Peyer's patch (tissue), 4 donors: ENCODE data around the gene LHX4. TPM values are rescaled to one million over a fixed set of nuclear protein-coding genes. Genes with fewer than 3 reads are reported as not detected.
A peak's percentile ranks its signal among the peaks of the same experiment; 100 is the strongest.

Experiments
- DNase-seq, 3 donors: peaks; one replicate each; pipeline ENCODE4 v3.0.0-alpha.2; 2017 to 2019
- H3K27ac ChIP-seq, 4 donors: fragments of 200-600 bp; sonication (generic); one replicate each; pipeline ENCODE4 v1.5.1; 2016 to 2019
- H3K27me3 ChIP-seq, 2 donors: fragments of 200-600 bp; sonication (generic); one replicate each; pipeline ENCODE4 v1.5.1; 2019
- H3K36me3 ChIP-seq, 3 donors: fragments of 200-600 bp; sonication (generic); one replicate each; pipeline ENCODE4 v1.5.1; 2016 to 2019
- H3K4me1 ChIP-seq, 4 donors: fragments of 200-600 bp; sonication (generic); one replicate each; pipeline ENCODE4 v1.5.1; 2016 to 2019
- H3K4me3 ChIP-seq, 4 donors: fragments of 200-600 bp; sonication (generic); 1 replicate in 3 of 4; 2 replicates in 1 of 4; pipeline ENCODE4 v1.5.1; 2016 to 2019; ENCODE audit warnings: mild to moderate bottlenecking in 1 of 4
- H3K9me3 ChIP-seq, 4 donors: fragments of 200-600 bp; sonication (generic); one replicate each; pipeline ENCODE4 v1.5.1; 2016 to 2019; ENCODE audit warnings: mild to moderate bottlenecking in 1 of 4
- CTCF ChIP-seq, 6 experiments: fragments of 450-650 bp in 4 of 6; fragments of 200-600 bp in 2 of 6; sonication (generic) in 1 of 6; IDR thresholded peaks; one replicate each; pipeline ENCODE4 v1.5.1; 2017 to 2019; ENCODE audit warnings: antibody characterized with exemption in 6 of 6, mild to moderate bottlenecking in 3 of 6, moderate library complexity in 1 of 6
- POLR2A ChIP-seq, 2 donors: fragments of 450-650 bp; IDR thresholded peaks; one replicate each; pipeline ENCODE4 v1.5.1; 2017; ENCODE audit warnings: antibody characterized with exemption in 2 of 2, mild to moderate bottlenecking in 2 of 2, moderate library complexity in 2 of 2
- total RNA-seq, 4 donors: library from RNA; depleted of rRNA; stranded (reverse); fragments of >200 nt; gene quantifications; one replicate each; pipeline ENCODE4 v1.1.0, GENCODE V29; 2016

LHX4 gene
- total RNA-seq, 4 donors from 2014 or later, result 0.28 to 1.1 (median 0.68) TPM

GRCh38 chr1:180184041-180184440 is 46.0 kb upstream of the LHX4 start:
- H3K4me1 ChIP-seq, result no peaks in the 10 kb centered on the region
- H3K27ac ChIP-seq, result no peak overlapping the region
- no peak overlapping the region for H3K4me3 ChIP-seq
- H3K36me3 ChIP-seq, result peaks cover 0 to 57% (median 0%) of the 10 kb centered on the region in 3 donors
- H3K27me3 ChIP-seq, result no peaks in the 10 kb centered on the region
- DNase-seq, result peak in 1 of 3 donors; percentile 38
- H3K9me3 ChIP-seq, result no peaks in the 10 kb centered on the region
- TF ChIP-seq POLR2A (IDR thresholded peaks at IDR 0.05), result no peak
- no peak for TF ChIP-seq CTCF (IDR thresholded peaks at IDR 0.05)

GRCh38 chr1:180185281-180185680 is 44.8 kb upstream of the LHX4 start:
- TF ChIP-seq CTCF (IDR thresholded peaks at IDR 0.05), result no peak
- TF ChIP-seq POLR2A (IDR thresholded peaks at IDR 0.05), result no peak
- peak in 1 of 3 donors; percentile 29 for DNase-seq
- H3K36me3 ChIP-seq, result peaks cover 0 to 60% (median 0%) of the 10 kb centered on the region in 3 donors
- no peaks in the 10 kb centered on the region for H3K9me3 ChIP-seq
- H3K4me3 ChIP-seq, result no peak overlapping the region
- H3K27me3 ChIP-seq, result no peaks in the 10 kb centered on the region
- no peak overlapping the region for H3K27ac ChIP-seq
- no peaks in the 10 kb centered on the region for H3K4me1 ChIP-seq

GRCh38 chr1:180185971-180186645 is 44.0 kb upstream of the LHX4 start:
- no peaks in the 10 kb centered on the region for H3K9me3 ChIP-seq
- no peak overlapping the region for H3K27ac ChIP-seq
- H3K4me3 ChIP-seq, result no peak overlapping the region
- H3K4me1 ChIP-seq, result no peaks in the 10 kb centered on the region
- peaks cover 0 to 68% (median 0%) of the 10 kb centered on the region in 3 donors for H3K36me3 ChIP-seq
- no peaks in the 10 kb centered on the region for H3K27me3 ChIP-seq
- peak in 1 of 3 donors; percentile 19 for DNase-seq
- TF ChIP-seq POLR2A (IDR thresholded peaks at IDR 0.05), result no peak
- no peak for TF ChIP-seq CTCF (IDR thresholded peaks at IDR 0.05)

GRCh38 chr1:180186831-180187230 is 43.2 kb upstream of the LHX4 start:
- no peak overlapping the region for H3K27ac ChIP-seq
- H3K4me3 ChIP-seq, result no peak overlapping the region
- H3K27me3 ChIP-seq, result no peaks in the 10 kb centered on the region
- no peak for TF ChIP-seq POLR2A (IDR thresholded peaks at IDR 0.05)
- no peak for TF ChIP-seq CTCF (IDR thresholded peaks at IDR 0.05)
- no peaks in the 10 kb centered on the region for H3K4me1 ChIP-seq
- peaks cover 0 to 74% (median 0%) of the 10 kb centered on the region in 3 donors for H3K36me3 ChIP-seq
- H3K9me3 ChIP-seq, result no peaks in the 10 kb centered on the region
- no peak for DNase-seq

GRCh38 chr1:180187626-180188025 is 42.4 kb upstream of the LHX4 start:
- H3K4me1 ChIP-seq, result no peaks in the 10 kb centered on the region
- no peak overlapping the region for H3K4me3 ChIP-seq
- peaks cover 0 to 67% (median 0%) of the 10 kb centered on the region in 3 donors for H3K36me3 ChIP-seq
- no peak for TF ChIP-seq POLR2A (IDR thresholded peaks at IDR 0.05)
- no peak for TF ChIP-seq CTCF (IDR thresholded peaks at IDR 0.05)
- DNase-seq, result no peak
- H3K27me3 ChIP-seq, result no peaks in the 10 kb centered on the region
- H3K9me3 ChIP-seq, result no peaks in the 10 kb centered on the region
- H3K27ac ChIP-seq, result no peak overlapping the region
